GM18870 (cell line): ENCODE data around the gene NOX5.
"Not testable (repeated sequence)": the region's sequence is repeated elsewhere in the genome, so short reads cannot be mapped to it uniquely, and the experiment has no call there.

ENCODE experiments used
- ATAC-seq: cut with Tn5 transposase; IDR thresholded peaks from one replicate; pipeline ENCODE4 v1.9.1; 2021; ENCODE audit warnings: moderate library complexity; ENCODE audit not compliant: unreplicated experiment

The NOX5 gene

GRCh38 chr15:69055251-69055650, 40.8 kb downstream of the NOX5 start:
- ATAC-seq: no peak

GRCh38 chr15:69056365-69056764, 41.9 kb downstream of the NOX5 start:
- ATAC-seq: no peak

- no peak for ATAC-seq
Measured at GRCh38 chr15:69058830-69059556, 44.5 kb downstream of the NOX5 start.

GRCh38 chr15:69059557-69059943, 45.1 kb downstream of the NOX5 start:
- no peak for ATAC-seq

- no peak for ATAC-seq
Measured at GRCh38 chr15:69060041-69060481, 45.6 kb downstream of the NOX5 start.

GRCh38 chr15:69060744-69061143, 46.2 kb downstream of the NOX5 start:
- ATAC-seq: no peak

- ATAC-seq: no peak
Measured at GRCh38 chr15:69061414-69061842, 46.9 kb downstream of the NOX5 start.

- ATAC-seq: no peak
Measured at GRCh38 chr15:69064649-69065048, 50.2 kb downstream of the NOX5 start.

- ATAC-seq: no peak
Measured at GRCh38 chr15:69066007-69066995, 51.8 kb downstream of the NOX5 start.

- ATAC-seq: no peak
Measured at GRCh38 chr15:69067296-69067695, 52.8 kb downstream of the NOX5 start.

- no peak for ATAC-seq
Measured at GRCh38 chr15:69068157-69068556, 53.7 kb downstream of the NOX5 start.

- not testable (repeated sequence) for ATAC-seq
Measured at GRCh38 chr15:69069290-69069689, 54.8 kb downstream of the NOX5 start.

GRCh38 chr15:69069996-69070395, 55.5 kb downstream of the NOX5 start:
- no peak for ATAC-seq

GRCh38 chr15:69070396-69070795, 55.9 kb downstream of the NOX5 start:
- no peak for ATAC-seq

GRCh38 chr15:69071260-69071659, 56.8 kb downstream of the NOX5 start:
- no peak for ATAC-seq

GRCh38 chr15:69072906-69073305, 58.4 kb downstream of the NOX5 start:
- ATAC-seq: no peak

- ATAC-seq: no peak
Measured at GRCh38 chr15:69074001-69074842, 59.7 kb downstream of the NOX5 start.

GRCh38 chr15:69074843-69075224, 60.3 kb downstream of the NOX5 start:
- no peak for ATAC-seq

GRCh38 chr15:69075440-69075839, 60.9 kb downstream of the NOX5 start:
- no peak for ATAC-seq

- ATAC-seq: no peak
Measured at GRCh38 chr15:69076756-69077155, 62.3 kb downstream of the NOX5 start.

- no peak for ATAC-seq
Measured at GRCh38 chr15:69078638-69079037, 64.1 kb downstream of the NOX5 start.
